Measurements from ENCODE around the gene CPTP.

- TF ChIP-seq CTCF (IDR thresholded peaks at IDR 0.05; ENCODE audit: low read length) (no peak), EZH2 (optimal IDR thresholded peaks at IDR 0.05; ENCODE audit: low read depth, low read length) (no peak)
Observed at GRCh38 chr1:1336446-1336845, 11.8 kb downstream of the CPTP start.

Measured in MM.1S (cell line).